Measurements from ENCODE around the gene PCK2. TPM values are rescaled to one million over a fixed set of nuclear protein-coding genes. Genes with fewer than 3 reads are reported as not detected.

The PCK2 gene
- total and polyA plus RNA-seq, 5 donors from 2014 or later = 21.0 to 32.2 (median 26.4) TPM

Other genes starting within 250 kb of the PCK2 start
- gene DHRS4, start 140.5 kb upstream of the PCK2 start, total RNA-seq = 7.8 TPM
- gene DHRS4, start 140.5 kb upstream of the PCK2 start, polyA plus RNA-seq = 10 to 100 TPM; 23.5 to 29.0 (median 24.6) TPM
- gene DHRS4L2, start 105.4 kb upstream of the PCK2 start, total RNA-seq = 15.2 TPM
- gene DHRS4L2, start 105.4 kb upstream of the PCK2 start, polyA plus RNA-seq = 10 to 100 TPM; 13.4 to 22.0 (median 18.5) TPM
- 0.52 TPM for gene CARMIL3, start 42.3 kb upstream of the PCK2 start, total RNA-seq
- gene CARMIL3, start 42.3 kb upstream of the PCK2 start, polyA plus RNA-seq = not detected
- gene CPNE6, start 22.7 kb upstream of the PCK2 start, total RNA-seq = not detected
- gene CPNE6, start 22.7 kb upstream of the PCK2 start, polyA plus RNA-seq = not detected
- 97.8 TPM for gene DCAF11, start 20.5 kb downstream of the PCK2 start, total RNA-seq
- gene DCAF11, start 20.5 kb downstream of the PCK2 start, polyA plus RNA-seq = 10 to 100 TPM; 73.4 to 95.7 (median 82.3) TPM
- gene NRL, start 20.6 kb downstream of the PCK2 start, total RNA-seq = 2.8 TPM
- gene NRL, start 20.6 kb downstream of the PCK2 start, polyA plus RNA-seq = 1 to 10 TPM; 1.9 to 2.9 (median 2.1) TPM
- 1.1 TPM for gene FITM1, start 36.3 kb downstream of the PCK2 start, total RNA-seq
- gene FITM1, start 36.3 kb downstream of the PCK2 start, polyA plus RNA-seq = under 1 TPM in 3 of 4 donors, not detected in 1; 0.20 to 0.42 (median 0.24) TPM
- 294 TPM for gene PSME1, start 41.9 kb downstream of the PCK2 start, total RNA-seq
- 1,000 to 10,000 TPM in 1 of 4 donors, 100 to 1,000 TPM in 3; 698 to 1,230 (median 866) TPM for gene PSME1, start 41.9 kb downstream of the PCK2 start, polyA plus RNA-seq
- 11.7 TPM for gene EMC9, start 47.3 kb downstream of the PCK2 start, total RNA-seq
- 10 to 100 TPM; 10.7 to 22.5 (median 13.4) TPM for gene EMC9, start 47.3 kb downstream of the PCK2 start, polyA plus RNA-seq
- gene PSME2, start 52.3 kb downstream of the PCK2 start, total RNA-seq = 167 TPM
- gene PSME2, start 52.3 kb downstream of the PCK2 start, polyA plus RNA-seq = 100 to 1,000 TPM; 346 to 603 (median 466) TPM
- 82.4 TPM for gene RNF31, start 53.2 kb downstream of the PCK2 start, total RNA-seq
- gene RNF31, start 53.2 kb downstream of the PCK2 start, polyA plus RNA-seq = 10 to 100 TPM; 35.9 to 55.9 (median 41.1) TPM
- gene IRF9, start 67.0 kb downstream of the PCK2 start, total RNA-seq = 369 TPM
- 100 to 1,000 TPM; 105 to 157 (median 119) TPM for gene IRF9, start 67.0 kb downstream of the PCK2 start, polyA plus RNA-seq
- 145 TPM for gene REC8, start 77.8 kb downstream of the PCK2 start, total RNA-seq
- 10 to 100 TPM in 3 of 4 donors, 1 to 10 TPM in 1; 9.7 to 16.1 (median 12.0) TPM for gene REC8, start 77.8 kb downstream of the PCK2 start, polyA plus RNA-seq
- gene IPO4, start 94.5 kb downstream of the PCK2 start, total RNA-seq = 33.7 TPM
- gene IPO4, start 94.5 kb downstream of the PCK2 start, polyA plus RNA-seq = 10 to 100 TPM; 13.0 to 14.8 (median 14.1) TPM
- 20.0 TPM for gene TM9SF1, start 101.1 kb downstream of the PCK2 start, total RNA-seq
- 10 to 100 TPM; 36.8 to 42.3 (median 40.0) TPM for gene TM9SF1, start 101.1 kb downstream of the PCK2 start, polyA plus RNA-seq
- 0.44 TPM for gene TSSK4, start 111.4 kb downstream of the PCK2 start, total RNA-seq
- gene TSSK4, start 111.4 kb downstream of the PCK2 start, polyA plus RNA-seq = 1 to 10 TPM in 3 of 4 donors, under 1 TPM in 1; 0.86 to 1.5 (median 1.2) TPM
- gene CHMP4A, start 119.2 kb downstream of the PCK2 start, total RNA-seq = 108 TPM
- 100 to 1,000 TPM; 122 to 154 (median 142) TPM for gene CHMP4A, start 119.2 kb downstream of the PCK2 start, polyA plus RNA-seq
- gene MDP1, start 121.8 kb downstream of the PCK2 start, total RNA-seq = 6.0 TPM
- 10 to 100 TPM; 29.0 to 52.6 (median 35.6) TPM for gene MDP1, start 121.8 kb downstream of the PCK2 start, polyA plus RNA-seq
- gene NEDD8, start 138.1 kb downstream of the PCK2 start, total RNA-seq = 89.1 TPM
- 100 to 1,000 TPM; 334 to 440 (median 349) TPM for gene NEDD8, start 138.1 kb downstream of the PCK2 start, polyA plus RNA-seq
- 49.0 TPM for gene GMPR2, start 138.6 kb downstream of the PCK2 start, total RNA-seq
- gene GMPR2, start 138.6 kb downstream of the PCK2 start, polyA plus RNA-seq = 100 to 1,000 TPM in 3 of 4 donors, 10 to 100 TPM in 1; 95.5 to 117 (median 112) TPM
- gene TINF2, start 148.3 kb downstream of the PCK2 start, total RNA-seq = 169 TPM
- 100 to 1,000 TPM; 216 to 242 (median 223) TPM for gene TINF2, start 148.3 kb downstream of the PCK2 start, polyA plus RNA-seq
- 4.0 TPM for gene TGM1, start 168.9 kb downstream of the PCK2 start, total RNA-seq
- gene TGM1, start 168.9 kb downstream of the PCK2 start, polyA plus RNA-seq = not detected
- 78.6 TPM for gene RABGGTA, start 177.3 kb downstream of the PCK2 start, total RNA-seq
- gene RABGGTA, start 177.3 kb downstream of the PCK2 start, polyA plus RNA-seq = 10 to 100 TPM; 25.1 to 40.4 (median 30.3) TPM
- 41.2 TPM for gene DHRS1, start 205.5 kb downstream of the PCK2 start, total RNA-seq
- 10 to 100 TPM; 21.7 to 48.5 (median 31.9) TPM for gene DHRS1, start 205.5 kb downstream of the PCK2 start, polyA plus RNA-seq
- 30.0 TPM for gene NOP9, start 205.5 kb downstream of the PCK2 start, total RNA-seq
- gene NOP9, start 205.5 kb downstream of the PCK2 start, polyA plus RNA-seq = 1 to 10 TPM; 1.3 to 2.5 (median 1.8) TPM
- gene CIDEB, start 213.7 kb downstream of the PCK2 start, total RNA-seq = 13.2 TPM
- gene CIDEB, start 213.7 kb downstream of the PCK2 start, polyA plus RNA-seq = 10 to 100 TPM in 2 of 4 donors, 1 to 10 TPM in 2; 8.9 to 13.6 (median 9.7) TPM
- gene LTB4R2, start 215.8 kb downstream of the PCK2 start, total RNA-seq = 18.1 TPM
- gene LTB4R2, start 215.8 kb downstream of the PCK2 start, polyA plus RNA-seq = 1 to 10 TPM in 3 of 4 donors, under 1 TPM in 1; 1.00 to 2.2 (median 1.7) TPM
- gene LTB4R, start 217.2 kb downstream of the PCK2 start, total RNA-seq = 17.5 TPM
- 1 to 10 TPM; 3.5 to 7.8 (median 6.3) TPM for gene LTB4R, start 217.2 kb downstream of the PCK2 start, polyA plus RNA-seq
- 10.7 TPM for gene ADCY4, start 240.8 kb downstream of the PCK2 start, total RNA-seq
- gene ADCY4, start 240.8 kb downstream of the PCK2 start, polyA plus RNA-seq = under 1 TPM in 2 of 4 donors, not detected in 2; 0.32 to 0.39 TPM
- gene RIPK3, start 245.7 kb downstream of the PCK2 start, total RNA-seq = 41.2 TPM
- 10 to 100 TPM; 14.9 to 24.6 (median 19.4) TPM for gene RIPK3, start 245.7 kb downstream of the PCK2 start, polyA plus RNA-seq